NCI-H1417 (cell line): Measurements from ENCODE around the gene PHPT1.
A peak's percentile ranks its signal among the peaks of the same experiment; 100 is the strongest.
"Not testable (repeated sequence)": the region's sequence is repeated elsewhere in the genome, so short reads cannot be mapped to it uniquely, and the experiment has no call there.

Source experiments
- DNase-seq, 3 experiments: peaks; one replicate each; lab custom pipeline; 2025; lab: John Stamatoyannopoulos, UW

Gene PHPT1

GRCh38 chr9:136858844-136859757 is 9.9 kb downstream of the PHPT1 start:
- DNase-seq, result no peak

- DNase-seq, result no peak
These were observed 11.3 kb downstream of the PHPT1 start for GRCh38 chr9:136860529-136860928.

GRCh38 chr9:136860933-136861873 is 12.0 kb downstream of the PHPT1 start:
- DNase-seq, result no peak

GRCh38 chr9:136861874-136862457 is 12.8 kb downstream of the PHPT1 start:
- no peak for DNase-seq

- DNase-seq, result no peak
These were observed 13.8 kb downstream of the PHPT1 start for GRCh38 chr9:136862849-136863622.

GRCh38 chr9:136863623-136864273 is 14.5 kb downstream of the PHPT1 start:
- DNase-seq, result no peak

GRCh38 chr9:136865041-136865767 is 16.0 kb downstream of the PHPT1 start:
- no peak for DNase-seq

- DNase-seq, result no peak
These were observed 16.5 kb downstream of the PHPT1 start for GRCh38 chr9:136865768-136866103.

- DNase-seq, result not testable (repeated sequence)
These were observed 17.8 kb downstream of the PHPT1 start for GRCh38 chr9:136866898-136867421.

- DNase-seq, result no peak
These were observed 18.3 kb downstream of the PHPT1 start for GRCh38 chr9:136867480-136867879.

GRCh38 chr9:136867917-136868316 is 18.7 kb downstream of the PHPT1 start:
- no peak for DNase-seq

GRCh38 chr9:136868644-136869043 is 19.4 kb downstream of the PHPT1 start:
- DNase-seq, result no peak

GRCh38 chr9:136869611-136870010 is 20.4 kb downstream of the PHPT1 start:
- DNase-seq, result not testable (repeated sequence)

- no peak for DNase-seq
These were observed 25.9 kb downstream of the PHPT1 start for GRCh38 chr9:136875155-136875554.

GRCh38 chr9:136876476-136876875 is 27.3 kb downstream of the PHPT1 start:
- DNase-seq, result no peak

GRCh38 chr9:136880651-136881050 is 31.4 kb downstream of the PHPT1 start:
- no peak for DNase-seq

- DNase-seq, result peak in 2 of 3 experiments; percentile 30 to 62
These were observed 32.5 kb downstream of the PHPT1 start for GRCh38 chr9:136881691-136882108.

- peak in 1 of 3 experiments; percentile 52 for DNase-seq
These were observed 33.1 kb downstream of the PHPT1 start for GRCh38 chr9:136882109-136882946.

GRCh38 chr9:136882947-136883283 is 33.7 kb downstream of the PHPT1 start:
- not testable (repeated sequence) for DNase-seq
